ENCODE data around the gene ACACA. TPM values are rescaled to one million over a fixed set of nuclear protein-coding genes. Genes with fewer than 3 reads are reported as not detected.

The ACACA gene
- total and polyA plus RNA-seq, 9 of the 15 experiments (the other 6 are each of a cell fraction or from before 2014, with no cell fraction given) = 35.9 to 135 (median 88.4) TPM

- TF ChIP-seq, protein P1, sequence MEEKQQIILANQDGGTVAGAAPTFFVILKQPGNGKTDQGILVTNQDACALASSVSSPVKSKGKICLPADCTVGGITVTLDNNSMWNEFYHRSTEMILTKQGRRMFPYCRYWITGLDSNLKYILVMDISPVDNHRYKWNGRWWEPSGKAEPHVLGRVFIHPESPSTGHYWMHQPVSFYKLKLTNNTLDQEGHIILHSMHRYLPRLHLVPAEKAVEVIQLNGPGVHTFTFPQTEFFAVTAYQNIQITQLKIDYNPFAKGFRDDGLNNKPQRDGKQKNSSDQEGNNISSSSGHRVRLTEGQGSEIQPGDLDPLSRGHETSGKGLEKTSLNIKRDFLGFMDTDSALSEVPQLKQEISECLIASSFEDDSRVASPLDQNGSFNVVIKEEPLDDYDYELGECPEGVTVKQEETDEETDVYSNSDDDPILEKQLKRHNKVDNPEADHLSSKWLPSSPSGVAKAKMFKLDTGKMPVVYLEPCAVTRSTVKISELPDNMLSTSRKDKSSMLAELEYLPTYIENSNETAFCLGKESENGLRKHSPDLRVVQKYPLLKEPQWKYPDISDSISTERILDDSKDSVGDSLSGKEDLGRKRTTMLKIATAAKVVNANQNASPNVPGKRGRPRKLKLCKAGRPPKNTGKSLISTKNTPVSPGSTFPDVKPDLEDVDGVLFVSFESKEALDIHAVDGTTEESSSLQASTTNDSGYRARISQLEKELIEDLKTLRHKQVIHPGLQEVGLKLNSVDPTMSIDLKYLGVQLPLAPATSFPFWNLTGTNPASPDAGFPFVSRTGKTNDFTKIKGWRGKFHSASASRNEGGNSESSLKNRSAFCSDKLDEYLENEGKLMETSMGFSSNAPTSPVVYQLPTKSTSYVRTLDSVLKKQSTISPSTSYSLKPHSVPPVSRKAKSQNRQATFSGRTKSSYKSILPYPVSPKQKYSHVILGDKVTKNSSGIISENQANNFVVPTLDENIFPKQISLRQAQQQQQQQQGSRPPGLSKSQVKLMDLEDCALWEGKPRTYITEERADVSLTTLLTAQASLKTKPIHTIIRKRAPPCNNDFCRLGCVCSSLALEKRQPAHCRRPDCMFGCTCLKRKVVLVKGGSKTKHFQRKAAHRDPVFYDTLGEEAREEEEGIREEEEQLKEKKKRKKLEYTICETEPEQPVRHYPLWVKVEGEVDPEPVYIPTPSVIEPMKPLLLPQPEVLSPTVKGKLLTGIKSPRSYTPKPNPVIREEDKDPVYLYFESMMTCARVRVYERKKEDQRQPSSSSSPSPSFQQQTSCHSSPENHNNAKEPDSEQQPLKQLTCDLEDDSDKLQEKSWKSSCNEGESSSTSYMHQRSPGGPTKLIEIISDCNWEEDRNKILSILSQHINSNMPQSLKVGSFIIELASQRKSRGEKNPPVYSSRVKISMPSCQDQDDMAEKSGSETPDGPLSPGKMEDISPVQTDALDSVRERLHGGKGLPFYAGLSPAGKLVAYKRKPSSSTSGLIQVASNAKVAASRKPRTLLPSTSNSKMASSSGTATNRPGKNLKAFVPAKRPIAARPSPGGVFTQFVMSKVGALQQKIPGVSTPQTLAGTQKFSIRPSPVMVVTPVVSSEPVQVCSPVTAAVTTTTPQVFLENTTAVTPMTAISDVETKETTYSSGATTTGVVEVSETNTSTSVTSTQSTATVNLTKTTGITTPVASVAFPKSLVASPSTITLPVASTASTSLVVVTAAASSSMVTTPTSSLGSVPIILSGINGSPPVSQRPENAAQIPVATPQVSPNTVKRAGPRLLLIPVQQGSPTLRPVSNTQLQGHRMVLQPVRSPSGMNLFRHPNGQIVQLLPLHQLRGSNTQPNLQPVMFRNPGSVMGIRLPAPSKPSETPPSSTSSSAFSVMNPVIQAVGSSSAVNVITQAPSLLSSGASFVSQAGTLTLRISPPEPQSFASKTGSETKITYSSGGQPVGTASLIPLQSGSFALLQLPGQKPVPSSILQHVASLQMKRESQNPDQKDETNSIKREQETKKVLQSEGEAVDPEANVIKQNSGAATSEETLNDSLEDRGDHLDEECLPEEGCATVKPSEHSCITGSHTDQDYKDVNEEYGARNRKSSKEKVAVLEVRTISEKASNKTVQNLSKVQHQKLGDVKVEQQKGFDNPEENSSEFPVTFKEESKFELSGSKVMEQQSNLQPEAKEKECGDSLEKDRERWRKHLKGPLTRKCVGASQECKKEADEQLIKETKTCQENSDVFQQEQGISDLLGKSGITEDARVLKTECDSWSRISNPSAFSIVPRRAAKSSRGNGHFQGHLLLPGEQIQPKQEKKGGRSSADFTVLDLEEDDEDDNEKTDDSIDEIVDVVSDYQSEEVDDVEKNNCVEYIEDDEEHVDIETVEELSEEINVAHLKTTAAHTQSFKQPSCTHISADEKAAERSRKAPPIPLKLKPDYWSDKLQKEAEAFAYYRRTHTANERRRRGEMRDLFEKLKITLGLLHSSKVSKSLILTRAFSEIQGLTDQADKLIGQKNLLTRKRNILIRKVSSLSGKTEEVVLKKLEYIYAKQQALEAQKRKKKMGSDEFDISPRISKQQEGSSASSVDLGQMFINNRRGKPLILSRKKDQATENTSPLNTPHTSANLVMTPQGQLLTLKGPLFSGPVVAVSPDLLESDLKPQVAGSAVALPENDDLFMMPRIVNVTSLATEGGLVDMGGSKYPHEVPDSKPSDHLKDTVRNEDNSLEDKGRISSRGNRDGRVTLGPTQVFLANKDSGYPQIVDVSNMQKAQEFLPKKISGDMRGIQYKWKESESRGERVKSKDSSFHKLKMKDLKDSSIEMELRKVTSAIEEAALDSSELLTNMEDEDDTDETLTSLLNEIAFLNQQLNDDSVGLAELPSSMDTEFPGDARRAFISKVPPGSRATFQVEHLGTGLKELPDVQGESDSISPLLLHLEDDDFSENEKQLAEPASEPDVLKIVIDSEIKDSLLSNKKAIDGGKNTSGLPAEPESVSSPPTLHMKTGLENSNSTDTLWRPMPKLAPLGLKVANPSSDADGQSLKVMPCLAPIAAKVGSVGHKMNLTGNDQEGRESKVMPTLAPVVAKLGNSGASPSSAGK (IDR thresholded peaks at IDR 0.05) = no peak
- no peak for TF ChIP-seq HNRNPL (IDR thresholded peaks at IDR 0.05; ENCODE audit: low read depth, low read length)
- no peak for TF ChIP-seq RBM39 (optimal IDR thresholded peaks at IDR 0.05; ENCODE audit: low read depth, low read length)
Measured at GRCh38 chr17:37096071-37096470, 310.6 kb downstream of the ACACA start (continued).

Measured in K562 (cell line).